Stomach (tissue), 4 donors: ENCODE measurements around the gene UFSP2.

Experiments used
- POLR2AphosphoS5 ChIP-seq, 3 donors: sonication (generic); formaldehyde crosslinking; IDR thresholded peaks; one replicate each; pipeline ENCODE4 v1.6.1; 2016; ENCODE audit warnings: antibody characterized with exemption in 3 of 3
- TF ChIP-seq, protein P1 (sequence below), 7 experiments: fragments of 450-650 bp in 4 of 7; fragments of 200-600 bp in 3 of 7; sonication (generic) in 3 of 7; IDR thresholded peaks; one replicate each; pipeline ENCODE4 v1.5.1; 2016 to 2019; ENCODE audit warnings: antibody characterized with exemption in 7 of 7, control low read depth in 2 of 7, mild to moderate bottlenecking in 1 of 7

GRCh38 chr4:185351691-185352090 lies 74.1 kb downstream of the UFSP2 start:
- TF ChIP-seq, protein P1, sequence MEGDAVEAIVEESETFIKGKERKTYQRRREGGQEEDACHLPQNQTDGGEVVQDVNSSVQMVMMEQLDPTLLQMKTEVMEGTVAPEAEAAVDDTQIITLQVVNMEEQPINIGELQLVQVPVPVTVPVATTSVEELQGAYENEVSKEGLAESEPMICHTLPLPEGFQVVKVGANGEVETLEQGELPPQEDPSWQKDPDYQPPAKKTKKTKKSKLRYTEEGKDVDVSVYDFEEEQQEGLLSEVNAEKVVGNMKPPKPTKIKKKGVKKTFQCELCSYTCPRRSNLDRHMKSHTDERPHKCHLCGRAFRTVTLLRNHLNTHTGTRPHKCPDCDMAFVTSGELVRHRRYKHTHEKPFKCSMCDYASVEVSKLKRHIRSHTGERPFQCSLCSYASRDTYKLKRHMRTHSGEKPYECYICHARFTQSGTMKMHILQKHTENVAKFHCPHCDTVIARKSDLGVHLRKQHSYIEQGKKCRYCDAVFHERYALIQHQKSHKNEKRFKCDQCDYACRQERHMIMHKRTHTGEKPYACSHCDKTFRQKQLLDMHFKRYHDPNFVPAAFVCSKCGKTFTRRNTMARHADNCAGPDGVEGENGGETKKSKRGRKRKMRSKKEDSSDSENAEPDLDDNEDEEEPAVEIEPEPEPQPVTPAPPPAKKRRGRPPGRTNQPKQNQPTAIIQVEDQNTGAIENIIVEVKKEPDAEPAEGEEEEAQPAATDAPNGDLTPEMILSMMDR (IDR thresholded peaks at IDR 0.05) = no peak
- no peak for TF ChIP-seq POLR2AphosphoS5 (IDR thresholded peaks at IDR 0.05)
